COR-L47 (cell line): Measurements from ENCODE around the gene SLC25A26.

Source experiments
- DNase-seq: peaks from one replicate; lab custom pipeline; 2025; lab: John Stamatoyannopoulos, UW

Gene SLC25A26

DNA sequence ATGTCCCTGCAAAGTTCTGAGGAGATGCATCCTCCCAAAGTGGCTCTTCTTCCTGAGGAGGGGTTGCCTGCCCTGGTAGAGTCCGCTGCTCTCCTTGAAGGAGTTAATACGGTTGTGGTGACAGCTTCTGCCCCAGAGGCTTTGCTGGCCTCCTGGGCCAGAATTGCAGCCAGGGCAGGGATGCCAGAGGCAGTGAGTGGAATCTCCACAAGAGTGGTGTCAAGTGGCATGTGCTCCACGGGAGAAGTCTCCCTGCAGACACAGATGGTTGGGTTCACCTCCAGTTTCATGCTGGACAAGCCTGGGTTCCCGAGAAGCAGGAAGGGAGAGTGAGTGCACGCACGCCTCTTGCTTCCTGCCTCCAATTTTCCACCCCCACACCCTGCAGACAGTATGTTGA, 105.5 kb downstream of the SLC25A26 start:
- no peak for DNase-seq

DNA sequence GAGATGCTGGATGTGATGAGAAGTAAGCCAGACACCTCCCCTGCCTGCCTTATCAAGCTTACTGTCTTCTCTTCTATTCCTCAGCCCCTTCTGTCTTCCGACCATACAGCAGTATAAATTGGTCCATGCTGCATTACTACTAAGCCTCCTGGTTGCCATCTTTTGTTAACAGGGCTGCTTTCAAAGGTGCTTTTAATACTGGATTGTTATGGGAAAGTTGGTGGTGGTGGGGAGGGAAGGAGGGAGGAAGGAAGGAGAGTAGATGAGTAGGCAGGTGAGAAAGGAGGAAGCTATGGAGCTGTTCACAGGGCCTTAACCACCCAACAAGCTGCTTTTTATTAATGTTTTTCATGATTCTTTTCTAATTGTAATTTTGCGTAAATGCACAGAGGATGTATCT, 114.9 kb downstream of the SLC25A26 start:
- no peak for DNase-seq

DNA sequence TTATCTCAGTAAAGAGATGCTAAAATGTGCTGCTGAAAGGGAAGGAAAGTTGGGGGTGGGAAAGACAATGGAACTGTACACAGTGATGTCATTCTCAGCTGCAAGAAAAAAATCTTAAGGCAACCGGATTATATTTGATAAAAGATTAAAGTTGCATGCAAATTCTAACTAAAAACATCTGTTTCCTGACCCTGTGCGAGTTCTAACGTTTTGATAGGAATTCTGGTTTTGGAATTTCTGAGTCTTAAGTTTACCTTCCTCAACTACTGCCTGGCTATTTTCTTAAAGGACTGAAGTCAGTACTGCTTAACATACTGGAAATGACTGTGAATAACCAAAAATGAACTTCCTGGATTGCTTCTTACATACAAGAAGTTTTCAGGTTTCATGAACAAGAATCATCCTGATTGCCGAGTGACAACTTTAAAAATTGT, 115.5 kb downstream of the SLC25A26 start:
- no peak for DNase-seq

DNA sequence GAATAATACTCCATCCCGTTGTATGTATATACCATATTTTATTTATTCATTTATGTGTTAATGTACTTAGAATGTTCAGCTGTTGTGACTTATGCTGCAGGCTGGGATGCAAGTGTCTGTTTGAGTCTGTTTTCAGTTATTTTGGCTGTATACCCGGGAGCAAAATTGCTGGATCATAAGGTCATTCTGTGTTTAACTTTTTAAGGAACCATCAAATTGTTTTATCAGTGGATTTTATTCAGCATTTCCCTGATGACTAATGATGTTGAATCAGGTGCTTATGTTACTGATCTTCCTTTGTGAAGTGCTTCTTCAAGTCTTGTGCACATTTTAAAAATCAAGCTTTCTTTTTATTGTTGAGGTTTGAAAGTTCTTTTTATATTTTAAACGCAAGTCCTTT, 118.1 kb downstream of the SLC25A26 start:
- no peak for DNase-seq

- DNase-seq: no peak
Measured at GRCh38 chr3:66342717-66343356, 122.0 kb downstream of the SLC25A26 start.

DNA sequence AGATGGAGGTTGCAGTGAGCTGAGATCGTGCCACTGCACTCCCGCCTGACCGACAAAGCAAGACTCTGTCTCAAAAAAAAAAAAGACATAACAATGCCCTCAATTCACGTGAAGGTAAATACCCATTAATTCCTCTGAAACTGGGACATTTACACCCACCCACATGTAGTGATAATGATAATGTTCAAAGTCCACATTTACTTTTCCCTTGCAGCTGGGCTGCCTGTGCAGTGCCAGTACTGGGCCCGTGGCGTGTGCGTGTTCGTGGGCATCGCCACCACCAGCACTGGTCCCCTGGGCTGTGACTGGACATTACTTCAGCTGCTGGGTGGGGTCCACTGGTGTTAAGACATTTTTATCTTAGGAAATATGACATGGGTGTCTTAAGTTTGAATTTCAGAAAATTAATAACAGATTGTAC, 123.6 kb downstream of the SLC25A26 start:
- DNase-seq: no peak

DNA sequence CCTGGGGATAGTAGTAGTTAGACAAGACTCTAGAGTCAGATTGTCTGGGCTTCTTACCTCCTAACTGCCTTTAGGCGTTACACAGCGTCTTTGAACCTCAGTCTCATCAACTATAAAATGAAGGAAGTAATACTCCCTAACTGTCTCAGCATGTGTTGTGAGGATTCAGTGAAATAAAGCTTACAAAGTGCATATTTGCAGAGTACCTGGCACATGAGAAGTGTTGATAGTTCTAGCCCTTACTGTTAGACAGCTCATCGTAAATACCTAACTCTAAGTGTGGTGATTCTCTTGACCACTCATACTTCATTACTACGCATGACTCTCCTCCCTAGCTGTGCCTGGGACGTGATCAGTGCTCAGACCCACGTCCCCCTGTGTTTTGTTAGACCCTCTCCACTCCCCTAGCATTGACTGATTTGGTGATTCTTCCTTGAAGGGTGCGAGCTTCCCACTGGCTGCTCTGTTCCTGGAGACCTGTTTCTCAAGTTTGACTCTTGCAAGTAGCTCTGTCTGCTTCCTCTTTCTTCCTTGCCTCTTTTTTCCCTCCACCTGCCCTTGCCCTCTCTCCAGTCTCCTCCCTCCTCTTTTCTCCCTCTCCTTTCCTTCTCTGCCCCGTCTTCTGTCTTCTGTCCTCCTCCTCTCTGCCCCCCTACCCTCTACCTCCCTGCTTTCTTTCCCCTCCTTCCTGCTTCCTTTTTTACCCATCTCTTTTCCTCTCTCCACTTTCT, 124.2 kb downstream of the SLC25A26 start:
- DNase-seq: no peak

- DNase-seq: no peak
Measured at GRCh38 chr3:66348704-66349103, 127.9 kb downstream of the SLC25A26 start.

- DNase-seq: no peak
Measured at GRCh38 chr3:66350601-66351000, 129.8 kb downstream of the SLC25A26 start.

GRCh38 chr3:66353039-66353438, 132.2 kb downstream of the SLC25A26 start:
- DNase-seq: no peak

DNA sequence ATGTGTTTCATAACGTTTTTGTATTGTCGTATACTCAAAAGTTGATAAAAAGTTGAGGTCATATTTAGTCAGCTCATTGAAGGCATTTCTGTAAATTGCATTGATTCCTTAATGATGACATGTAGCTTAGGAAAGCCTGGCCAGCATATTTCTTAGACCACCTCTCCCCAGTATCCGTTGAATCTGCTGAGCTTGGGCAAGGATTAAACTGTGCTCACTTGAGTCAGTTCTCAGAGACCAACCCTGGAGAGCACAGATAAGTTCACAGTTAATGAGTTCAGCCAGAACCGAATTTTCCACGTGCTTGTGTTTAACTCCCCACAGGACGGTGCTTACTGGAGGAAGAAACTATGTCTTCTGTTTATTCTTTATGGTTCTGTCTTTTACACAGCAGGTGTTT, 132.7 kb downstream of the SLC25A26 start:
- DNase-seq: no peak

- no peak for DNase-seq
Measured at GRCh38 chr3:66354001-66354400, 133.2 kb downstream of the SLC25A26 start.

DNA sequence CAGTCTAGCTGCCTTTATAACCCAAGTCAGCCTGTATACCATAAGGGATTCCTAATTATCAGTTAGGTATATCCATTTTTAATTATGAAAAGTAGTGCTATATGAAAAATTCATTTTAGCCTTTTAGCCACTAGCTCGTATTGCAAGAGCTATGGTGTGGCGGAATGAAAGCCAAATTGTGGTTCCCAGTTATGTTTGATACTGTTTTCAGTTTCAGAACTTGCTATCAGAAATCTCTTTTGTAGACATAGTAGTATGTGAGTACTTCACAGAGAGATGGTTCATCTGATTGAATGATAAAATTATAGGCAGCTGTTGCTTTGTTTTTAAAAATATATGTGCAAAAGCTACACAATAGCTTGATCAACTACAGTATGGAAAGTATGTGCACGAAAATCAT, 134.6 kb downstream of the SLC25A26 start:
- no peak for DNase-seq

DNA sequence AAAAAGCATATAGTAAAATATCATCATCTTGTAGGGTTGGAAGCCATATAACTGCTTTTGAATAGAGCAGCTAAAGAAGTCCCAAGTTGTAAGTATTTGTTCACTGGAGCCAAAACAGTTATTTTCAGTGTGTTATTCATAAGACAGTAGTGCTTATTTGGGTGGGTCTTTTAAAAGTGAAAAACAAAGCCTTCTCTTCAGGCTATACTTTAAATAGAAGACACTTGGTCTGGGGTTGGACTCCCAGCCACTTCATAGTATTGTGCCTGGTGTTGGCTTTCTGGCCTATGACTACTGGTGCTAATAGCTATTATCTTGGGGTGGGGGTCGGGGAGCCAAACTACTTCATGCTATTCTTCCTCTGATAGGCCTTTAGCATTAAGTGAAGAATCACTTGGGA, 135.2 kb downstream of the SLC25A26 start:
- DNase-seq: no peak

GRCh38 chr3:66361356-66361755, 140.6 kb downstream of the SLC25A26 start:
- no peak for DNase-seq

GRCh38 chr3:66362541-66362941, 141.7 kb downstream of the SLC25A26 start:
- no peak for DNase-seq

GRCh38 chr3:66363148-66363547, 142.3 kb downstream of the SLC25A26 start:
- DNase-seq: no peak

- no peak for DNase-seq
Measured at GRCh38 chr3:66365080-66365479, 144.3 kb downstream of the SLC25A26 start.

GRCh38 chr3:66366747-66367146, 145.9 kb downstream of the SLC25A26 start:
- DNase-seq: no peak

DNA sequence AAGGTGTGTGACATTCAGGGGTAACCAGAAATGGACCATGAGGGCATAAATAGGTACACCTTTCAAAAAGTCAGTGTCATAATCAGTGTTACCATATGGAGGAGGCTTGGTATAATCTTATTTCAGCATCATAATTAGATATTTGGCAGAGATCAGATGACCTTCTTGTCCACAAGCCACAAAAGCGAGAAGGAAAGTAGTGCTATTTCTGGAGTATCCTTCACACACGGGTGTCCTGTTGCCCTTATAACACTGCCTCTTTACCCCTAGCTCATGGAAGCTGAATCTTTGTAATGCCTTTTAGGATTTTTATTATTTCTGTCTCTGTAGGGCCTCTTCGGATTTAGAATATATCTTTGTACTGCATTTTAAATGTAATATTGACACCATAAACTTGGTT, 147.2 kb downstream of the SLC25A26 start:
- DNase-seq: no peak

- no peak for DNase-seq
Measured at GRCh38 chr3:66370179-66370578, 149.4 kb downstream of the SLC25A26 start.

GRCh38 chr3:66371432-66371831, 150.6 kb downstream of the SLC25A26 start:
- no peak for DNase-seq

- DNase-seq: peak; percentile 53
Measured at GRCh38 chr3:66372681-66373350, 152.0 kb downstream of the SLC25A26 start.
